ENCODE results near the gene SMIM14.
"Not testable (repeated sequence)": the region's sequence is repeated elsewhere in the genome, so short reads cannot be mapped to it uniquely, and the experiment has no call there.

The SMIM14 gene

DNA sequence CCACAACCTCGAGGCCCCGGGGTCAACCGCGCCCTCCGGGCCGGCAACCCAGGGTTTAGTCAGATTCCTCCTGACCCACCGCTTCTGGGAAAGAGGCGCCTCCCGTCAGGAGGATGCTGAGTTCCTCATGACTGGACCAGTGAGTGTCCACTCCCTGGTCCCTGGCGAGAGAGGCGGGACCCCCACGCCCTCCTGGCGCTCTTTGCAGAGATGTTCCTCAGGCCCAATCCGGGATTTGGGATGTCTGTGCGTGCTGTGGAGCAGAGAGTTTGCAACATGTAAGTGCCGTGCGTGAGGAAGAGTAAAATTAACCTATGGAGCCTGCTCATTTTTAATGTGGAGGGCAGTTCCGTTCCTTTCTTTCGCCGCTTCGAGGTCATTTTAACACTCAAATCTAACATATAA is 110.6 kb downstream of the SMIM14 start:
- no peak for DNase-seq

DNA sequence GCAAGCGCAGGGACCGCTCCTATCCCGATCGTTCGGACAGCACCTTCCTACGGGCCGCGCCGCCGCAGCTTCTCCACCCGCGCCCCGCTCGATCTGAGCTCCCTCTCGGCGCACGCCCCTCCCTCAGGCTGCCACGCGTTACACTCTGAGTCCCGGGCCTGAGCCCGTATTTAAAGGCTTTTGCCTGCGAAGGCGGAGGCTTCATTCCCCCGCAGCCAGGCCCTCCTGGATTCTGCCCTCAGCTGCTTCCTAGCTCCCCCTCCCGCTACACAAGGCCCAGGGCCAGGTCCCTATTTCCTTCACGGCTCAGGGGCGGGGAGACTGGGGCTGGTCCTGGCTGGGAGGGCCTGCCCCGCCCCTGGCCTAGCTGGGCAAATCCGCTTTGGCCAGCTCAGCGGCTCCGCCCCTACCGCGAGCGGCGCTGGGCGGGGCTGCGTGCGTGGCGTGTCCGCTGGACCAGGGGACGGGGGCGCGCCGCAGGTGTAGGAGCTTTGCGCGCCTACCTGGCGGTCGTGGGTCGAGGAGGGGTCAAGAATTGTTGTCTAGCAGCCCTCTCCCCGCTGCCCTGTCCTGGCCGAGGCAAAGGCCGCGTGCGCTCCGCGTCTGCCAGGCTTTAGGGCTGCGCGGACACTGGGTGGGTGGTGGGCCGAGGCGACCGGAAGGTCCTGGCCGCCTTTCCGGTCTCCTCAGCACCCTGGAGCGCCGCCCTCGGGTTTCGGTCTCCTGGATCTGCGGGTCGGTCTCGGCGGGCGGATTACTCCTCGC is 111.2 kb downstream of the SMIM14 start, which contains the start of gene UGDH:
UGDH (minus strand) TSS at position 144 of the 765 bp plus-strand sequence. CDS start 5,927 bp downstream, outside the sequence.
- DNase-seq, result peak; percentile 82

DNA sequence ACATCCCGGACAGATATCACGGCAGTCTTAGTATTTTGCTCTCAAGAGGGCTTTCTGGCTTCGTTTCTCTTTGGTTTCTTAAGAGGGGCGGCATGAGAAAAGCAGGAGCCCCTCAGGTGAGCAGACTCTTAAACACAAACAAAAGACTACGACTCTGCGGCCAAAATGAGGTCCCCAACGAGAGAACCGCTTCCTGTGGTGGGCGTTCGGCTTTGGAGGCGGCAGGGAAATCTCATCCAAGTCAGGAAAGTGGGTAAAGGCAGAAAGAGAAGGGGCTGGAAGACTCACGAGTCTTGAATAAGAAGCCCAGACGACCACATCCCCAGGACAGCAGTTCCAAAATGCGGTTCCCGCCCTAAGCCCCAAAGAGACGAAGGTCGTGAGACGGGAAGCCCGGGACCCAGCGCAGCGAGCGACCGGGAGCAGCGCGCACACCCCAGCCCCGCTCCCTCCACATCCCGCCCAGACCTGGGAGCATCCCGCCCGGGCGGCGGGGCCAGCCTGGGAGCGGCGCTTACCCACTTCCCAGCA is 111.8 kb downstream of the SMIM14 start:
- no peak for DNase-seq

DNA sequence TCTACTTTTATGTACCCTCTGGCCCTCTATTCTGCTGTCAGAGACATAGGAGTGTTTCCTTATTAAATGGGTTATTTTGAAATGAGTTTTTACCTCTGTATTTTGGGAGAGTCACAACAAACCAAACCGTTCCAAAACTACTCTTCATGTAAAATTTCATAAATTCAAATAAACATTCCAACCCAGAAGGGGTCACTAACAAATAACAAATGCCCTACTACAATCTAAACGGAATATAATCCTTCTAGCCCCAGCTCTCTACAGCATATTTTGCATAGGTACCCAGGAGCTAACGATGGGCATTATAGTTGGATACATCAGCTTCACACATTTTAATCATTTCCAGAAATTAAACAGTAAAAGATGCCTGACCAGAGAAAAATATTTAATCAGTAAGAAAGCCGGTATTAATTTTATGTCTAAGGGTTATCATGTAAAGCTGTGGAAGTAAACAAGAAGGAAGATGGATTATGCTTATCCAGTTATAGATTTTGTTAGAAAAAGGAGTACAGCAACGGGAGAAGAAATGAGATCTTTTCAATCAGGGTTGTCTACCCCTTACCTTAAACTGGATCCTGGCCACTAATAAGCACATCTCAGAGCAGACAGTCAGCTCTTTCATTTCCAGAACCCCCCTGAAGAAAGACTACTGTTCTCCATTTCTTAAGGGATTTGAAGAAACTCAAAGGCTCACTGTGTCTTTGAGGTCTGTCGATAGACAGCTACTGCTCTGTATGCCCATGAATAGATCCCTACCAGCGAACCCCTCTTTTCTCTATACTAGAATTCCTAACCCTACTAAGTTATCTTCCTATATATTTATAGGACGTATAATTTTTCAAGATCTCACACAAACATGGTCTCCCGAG is 112.6 kb downstream of the SMIM14 start:
- DNase-seq, result no peak

DNA sequence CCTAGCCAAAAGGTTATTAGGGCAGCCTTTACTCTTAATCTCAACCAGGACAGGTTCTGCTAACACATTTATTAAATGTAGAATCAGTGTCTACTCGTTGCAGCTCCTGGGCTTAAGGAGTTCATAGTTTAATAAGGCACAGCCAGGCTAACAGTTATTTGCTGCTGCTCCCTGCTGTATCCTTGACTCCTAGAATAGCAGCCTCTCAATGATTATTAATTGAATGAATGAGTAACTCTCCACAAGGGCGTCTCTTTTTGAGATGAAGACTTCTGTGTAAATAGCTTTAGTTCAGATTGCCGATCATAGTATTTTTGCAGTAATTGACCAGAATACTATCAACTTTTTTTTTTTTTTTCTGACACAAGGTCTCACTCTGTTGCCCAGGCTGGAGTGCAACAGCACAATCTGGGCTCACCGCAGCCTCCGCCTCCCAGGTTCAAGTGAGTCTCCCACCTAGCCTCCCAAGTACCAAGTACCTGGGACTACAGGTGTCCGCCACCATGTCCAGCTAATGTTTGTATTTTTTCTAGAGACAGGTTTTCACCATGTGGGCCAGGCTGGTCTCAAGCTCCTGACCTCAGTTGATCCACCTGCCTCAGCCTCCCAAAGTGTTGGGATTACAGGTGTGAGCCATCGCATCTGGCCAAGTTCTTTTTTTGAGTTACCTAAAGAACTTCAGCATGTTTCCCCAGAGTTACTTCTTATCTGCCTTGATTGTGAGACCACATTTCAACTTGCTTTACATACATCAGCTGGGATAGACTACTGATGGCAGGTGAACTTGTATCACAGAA is 114.3 kb downstream of the SMIM14 start:
- no peak for DNase-seq

DNA sequence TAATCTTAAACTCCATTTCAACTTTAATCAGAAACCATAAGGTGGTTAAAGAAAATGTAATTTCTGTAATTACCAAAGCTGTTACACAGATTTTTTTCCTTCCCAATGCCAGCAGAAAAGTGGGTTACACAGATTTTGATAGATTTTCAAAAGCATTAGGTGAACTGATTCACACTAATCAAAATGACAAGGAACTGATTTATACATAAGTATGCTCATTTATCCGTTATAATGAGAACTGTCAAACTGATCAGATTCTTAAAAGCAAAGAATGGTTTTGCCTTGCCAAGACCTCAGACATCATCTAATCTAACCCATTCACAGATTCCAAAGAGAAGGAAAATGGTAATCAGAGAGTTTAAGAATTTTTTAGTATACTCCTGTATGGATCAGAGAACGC is 116.6 kb downstream of the SMIM14 start:
- DNase-seq, result no peak

DNA sequence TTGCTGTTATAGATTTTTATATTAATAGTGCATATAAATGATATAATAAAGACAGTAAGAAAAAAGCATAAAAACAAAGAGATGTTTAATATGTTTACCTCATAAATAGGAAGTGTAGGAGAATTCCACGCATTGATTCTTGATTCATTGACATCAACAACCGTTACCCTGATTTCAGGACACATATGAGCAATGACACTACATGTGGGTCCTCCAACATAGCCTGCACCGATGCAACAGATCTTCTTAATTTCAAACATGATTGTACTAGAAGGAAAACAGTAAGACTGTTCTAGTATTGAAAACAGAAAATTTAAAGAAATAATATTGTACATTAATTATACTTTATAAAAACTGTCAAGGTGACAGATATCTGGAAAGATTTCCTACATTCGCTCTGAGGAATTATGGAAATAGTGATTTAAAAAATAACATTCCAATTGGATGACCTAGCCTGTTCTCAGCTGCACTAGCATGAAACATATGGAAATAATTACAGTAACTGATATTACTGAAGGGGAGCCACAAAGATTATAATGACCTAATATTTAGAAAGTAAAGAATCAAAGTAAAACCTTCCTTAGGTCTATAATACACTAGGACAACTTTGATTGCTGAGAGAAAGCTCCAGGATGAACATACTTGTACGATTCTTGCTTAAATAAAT is 117.3 kb downstream of the SMIM14 start:
- no peak for DNase-seq

DNA sequence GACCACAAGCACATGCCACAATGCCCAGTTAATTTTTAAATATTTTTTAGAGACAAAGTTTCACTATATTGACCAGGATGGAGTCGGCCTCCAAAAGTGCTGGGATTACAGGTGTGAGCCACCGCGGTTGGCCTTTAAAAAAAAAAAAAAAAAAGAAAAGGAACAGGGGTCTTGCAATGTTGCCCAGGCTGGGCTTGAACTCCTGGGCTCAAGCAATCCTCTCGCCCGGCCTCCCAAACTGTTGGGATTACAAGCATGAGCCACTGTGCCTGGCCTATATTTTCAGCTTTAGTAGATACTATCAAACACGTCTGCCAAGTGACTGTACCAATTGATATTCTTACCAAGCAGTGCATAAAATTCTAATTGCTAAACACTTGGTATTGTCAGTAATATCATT is 120.2 kb downstream of the SMIM14 start:
- DNase-seq, result no peak

DNA sequence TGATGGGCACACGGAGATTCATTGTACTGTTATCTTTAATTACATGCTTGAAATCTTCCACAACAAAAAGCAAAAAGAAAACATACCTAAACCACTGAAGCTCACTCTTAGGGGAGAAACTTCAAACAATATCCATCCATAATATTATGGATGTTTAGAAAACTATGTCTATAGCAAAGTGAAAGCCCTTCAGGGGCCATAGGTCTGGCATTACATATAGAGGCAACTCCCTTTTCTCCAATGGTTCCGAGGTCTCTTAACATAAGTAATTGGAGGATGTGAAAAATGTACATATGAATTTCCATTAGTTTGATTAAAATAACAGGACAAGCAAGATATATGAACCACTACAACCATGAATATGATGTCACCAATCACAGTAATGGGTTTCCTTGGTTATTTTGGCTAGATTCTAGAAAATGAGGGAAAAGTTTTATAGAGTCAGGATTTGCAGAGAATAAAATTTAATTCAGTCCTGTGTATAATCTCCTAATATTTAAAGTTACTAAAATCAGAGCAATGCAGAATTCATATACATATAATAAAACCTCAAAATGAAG is 122.2 kb downstream of the SMIM14 start:
- no peak for DNase-seq

DNA sequence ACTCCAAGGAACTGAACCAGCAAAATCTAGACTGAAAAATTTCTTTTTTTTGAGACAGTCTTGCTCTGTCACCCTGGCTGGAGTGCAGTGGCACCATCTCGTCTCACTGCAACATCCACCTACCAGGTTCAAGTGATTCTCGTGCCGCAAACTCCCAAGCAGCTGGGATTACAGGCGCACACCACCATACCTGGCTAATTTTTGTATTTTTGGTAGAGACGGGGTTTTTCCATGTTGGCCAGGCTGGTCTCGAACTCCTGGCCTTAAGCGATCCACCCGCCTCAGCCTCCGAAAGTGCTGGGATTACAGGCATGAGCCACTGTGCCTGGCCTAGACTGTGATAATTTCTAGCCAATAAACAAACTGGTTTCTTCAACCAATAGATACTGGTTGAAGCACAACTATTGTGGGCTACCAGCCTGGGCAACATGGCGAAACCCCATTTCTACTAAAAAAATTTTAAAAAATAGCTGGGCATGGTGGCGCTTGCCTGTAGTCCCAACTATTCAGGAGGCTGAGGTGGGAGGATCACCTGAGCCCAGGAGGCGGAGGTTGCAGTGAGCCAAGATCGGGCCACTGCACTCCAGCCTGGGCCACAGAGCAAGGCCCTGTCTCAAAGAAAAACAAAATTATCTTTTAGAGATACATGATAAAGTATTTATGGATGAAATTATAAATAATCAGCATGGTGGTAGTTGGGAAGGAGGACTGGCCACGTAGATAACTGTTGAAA is 122.8 kb downstream of the SMIM14 start:
- not testable (repeated sequence) for DNase-seq

DNA sequence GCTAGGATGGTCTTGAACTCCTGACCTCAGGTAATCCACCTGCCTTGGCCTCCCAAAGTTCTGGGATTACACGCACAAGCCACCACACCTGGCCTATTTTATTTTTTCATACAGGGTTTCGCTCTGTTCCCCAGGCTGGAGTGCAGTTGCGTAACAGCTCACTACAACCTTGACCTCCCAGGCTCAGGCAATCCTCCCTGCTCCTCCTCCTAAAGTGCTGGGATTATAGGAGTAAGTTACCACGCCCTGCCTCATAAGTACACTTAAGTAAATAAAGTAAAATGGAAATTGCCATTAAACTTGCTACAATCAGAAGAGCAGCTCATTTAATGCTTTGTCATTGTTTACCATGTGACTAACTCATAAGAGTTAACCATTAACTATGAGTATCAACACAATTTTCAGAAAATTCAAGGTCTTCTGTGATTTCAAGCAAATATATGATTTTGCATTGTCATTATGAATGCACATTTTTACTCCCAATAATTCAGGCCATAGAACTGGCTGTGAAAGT is 123.7 kb downstream of the SMIM14 start:
- DNase-seq, result no peak

DNA sequence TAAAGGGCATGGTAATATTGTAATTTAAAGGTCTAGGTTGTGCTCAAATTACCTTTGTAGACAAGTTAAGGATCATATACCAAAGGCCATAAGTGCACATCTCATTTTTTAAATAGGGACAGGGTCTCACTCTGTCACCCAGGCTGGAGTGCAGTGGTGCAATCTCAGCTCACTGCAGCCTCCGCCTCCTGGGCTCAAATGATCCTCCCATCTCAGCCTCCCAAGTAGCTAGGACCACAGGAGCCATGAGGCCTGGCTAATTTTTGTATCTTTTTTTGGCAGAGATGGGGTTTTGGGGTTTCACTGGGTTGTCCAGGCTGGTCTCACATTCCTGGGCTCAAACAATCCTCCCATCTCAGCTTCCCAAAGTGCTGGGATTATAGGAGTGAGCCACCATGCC is 124.4 kb downstream of the SMIM14 start:
- not testable (repeated sequence) for DNase-seq

DNA sequence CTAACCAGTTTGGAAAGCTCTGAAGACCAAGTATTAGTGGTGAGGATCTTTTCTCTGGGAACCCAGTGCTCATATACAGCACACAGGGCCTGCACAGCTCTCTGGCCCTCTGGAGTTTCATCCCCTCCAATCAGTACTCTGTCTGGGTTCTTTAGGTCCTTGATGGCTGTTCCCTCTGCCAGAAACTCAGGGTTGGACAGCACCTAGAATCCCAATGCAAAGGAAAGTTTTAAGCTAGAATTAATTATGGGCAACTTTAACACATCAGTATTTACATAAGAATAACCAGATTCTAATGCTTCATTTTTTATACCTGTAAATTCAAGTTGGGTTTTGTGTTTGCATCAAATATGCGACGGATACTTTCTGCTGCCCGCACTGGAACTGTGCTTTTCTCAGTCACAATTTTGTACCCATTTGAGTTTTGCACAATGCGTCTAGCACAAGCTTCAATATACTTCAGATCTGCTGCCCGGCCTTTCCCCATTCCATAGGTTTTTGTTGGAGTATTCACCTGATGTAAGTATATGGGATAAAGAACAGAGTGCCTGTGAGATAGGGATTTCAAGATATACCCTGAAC is 128.2 kb downstream of the SMIM14 start:
- no peak for DNase-seq

DNA sequence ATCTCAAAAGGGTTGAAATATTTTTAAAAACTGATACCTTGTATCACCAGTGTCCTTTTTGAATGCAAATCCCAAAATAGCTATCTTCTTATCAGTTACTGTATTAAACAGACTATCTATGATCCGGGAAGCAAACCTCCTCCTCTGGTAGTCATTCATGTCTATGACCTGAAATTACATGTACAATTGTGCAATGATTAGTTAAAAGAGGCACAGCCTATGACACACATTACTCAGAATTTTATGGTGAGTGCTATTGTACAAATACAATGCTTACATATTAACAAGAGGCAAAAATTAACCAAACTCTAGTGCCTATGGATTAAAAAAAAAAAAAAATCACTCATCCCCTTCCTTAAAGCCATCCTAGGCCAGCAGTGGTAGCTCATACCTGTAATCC is 133.1 kb downstream of the SMIM14 start:
- DNase-seq, result no peak

DNA sequence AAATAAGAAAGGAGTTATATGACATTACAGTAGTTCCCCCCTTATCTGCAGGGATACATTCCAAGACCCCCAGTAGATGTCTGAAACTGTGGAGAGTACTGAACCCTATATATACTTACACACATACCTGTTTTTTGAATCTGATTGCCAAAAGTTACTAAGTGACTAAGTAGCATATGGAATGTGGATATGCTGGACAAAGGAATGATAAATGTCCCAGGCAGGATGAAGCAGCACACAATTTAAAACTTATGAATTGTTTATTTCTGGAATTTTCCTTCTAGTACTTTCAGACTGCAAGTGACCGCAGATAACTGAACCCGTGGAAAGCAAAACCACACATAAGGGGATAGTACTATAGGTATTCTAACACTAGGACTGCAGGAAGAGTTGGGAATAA is 134.1 kb downstream of the SMIM14 start:
- DNase-seq, result no peak

DNA sequence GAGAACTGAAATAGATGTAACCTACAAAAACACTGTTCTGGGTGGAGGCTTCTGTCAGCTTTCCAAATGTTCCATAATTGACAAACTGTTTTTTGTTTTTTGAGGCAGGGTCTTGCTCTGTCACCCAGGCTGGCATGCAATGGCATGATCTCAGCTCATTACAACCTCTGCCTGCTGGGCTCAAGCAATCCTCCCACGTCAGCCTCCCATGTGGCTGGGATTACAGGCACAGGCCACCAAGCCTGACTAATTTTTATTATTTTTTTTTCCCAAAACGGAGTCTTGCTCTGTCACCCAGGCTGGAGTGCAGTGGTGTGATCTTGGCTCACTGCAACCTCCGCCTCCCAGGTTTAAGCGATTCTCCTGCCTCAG is 136.0 kb downstream of the SMIM14 start:
- not testable (repeated sequence) for DNase-seq

DNA sequence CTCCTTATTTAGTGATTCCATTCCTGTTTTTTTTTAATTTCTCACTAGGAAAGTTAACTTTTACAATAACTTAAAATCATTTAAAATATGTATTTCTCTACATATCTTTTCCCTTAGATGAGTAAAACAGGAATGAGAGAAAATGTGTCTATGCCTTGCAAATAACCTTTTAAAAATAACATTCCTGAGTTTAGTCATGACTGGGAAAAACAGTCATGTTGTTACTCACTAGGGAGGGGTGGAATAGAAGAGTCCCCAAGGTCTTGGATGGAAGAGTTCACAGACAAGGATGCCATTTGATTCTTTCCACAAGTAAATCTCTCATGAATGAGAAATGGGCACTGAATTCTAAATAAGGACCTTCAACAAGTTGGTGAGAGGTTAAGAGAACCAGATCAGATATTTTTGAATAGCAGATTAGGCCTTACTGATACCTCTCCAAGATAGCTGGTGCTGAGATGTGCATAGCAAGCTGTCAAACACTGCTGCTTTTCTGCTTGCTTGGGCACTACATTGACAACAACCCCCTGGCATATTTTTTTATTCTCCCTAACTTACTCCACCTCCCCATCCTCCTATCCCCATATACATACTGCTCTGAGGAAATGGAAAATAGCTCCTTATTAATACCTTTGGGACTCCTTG is 136.5 kb downstream of the SMIM14 start:
- no peak for DNase-seq

DNA sequence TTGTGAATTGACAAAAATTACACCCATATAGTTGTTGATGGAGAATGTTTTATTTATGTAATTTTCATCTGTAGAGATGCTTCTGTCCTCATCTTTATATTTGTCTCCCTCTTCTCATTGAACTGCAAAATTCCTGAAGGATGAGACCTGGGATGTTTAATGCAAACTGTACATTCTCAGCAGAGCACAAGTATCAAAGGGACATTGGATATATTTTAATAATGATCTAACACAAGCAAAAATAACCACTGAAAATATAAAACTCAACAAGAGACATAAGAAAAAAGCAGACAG is 140.0 kb downstream of the SMIM14 start:
- no peak for DNase-seq

DNA sequence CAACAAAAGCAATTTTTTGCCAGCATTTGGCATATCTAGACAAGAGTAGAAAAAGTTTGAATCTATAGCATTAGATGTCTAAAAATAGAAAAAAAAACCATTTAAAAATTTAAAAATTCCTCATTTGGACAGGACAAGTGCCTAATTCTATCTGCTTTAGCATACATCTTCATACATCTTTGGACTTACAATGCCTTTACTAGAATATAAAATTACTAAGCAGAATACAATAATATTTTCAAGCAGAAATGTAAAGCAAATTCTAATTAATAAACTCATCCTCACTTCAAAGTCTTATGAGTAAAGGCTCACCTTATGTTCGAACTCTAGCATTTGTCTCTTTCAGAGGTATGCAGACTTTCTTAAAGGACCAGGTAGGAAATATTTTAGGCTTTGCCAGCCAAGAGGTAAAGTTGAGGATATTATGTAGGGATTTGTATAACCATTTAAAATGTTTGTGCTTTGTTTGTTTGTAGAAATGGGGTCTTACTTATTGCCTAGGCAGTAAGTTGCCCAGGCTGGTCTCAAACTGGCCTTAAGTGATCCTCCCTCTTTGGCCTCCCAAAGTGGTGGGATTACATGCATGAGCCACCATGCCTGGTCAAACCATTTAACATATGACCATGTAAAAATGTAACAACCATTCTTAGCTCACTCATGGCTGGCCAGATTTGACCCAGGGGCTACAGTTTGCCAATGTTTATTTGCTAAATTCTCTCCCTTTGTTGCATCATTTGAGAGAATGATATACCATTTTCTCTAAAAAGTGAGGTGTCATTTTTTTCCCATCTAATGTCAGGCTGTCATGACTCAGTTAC is 140.5 kb downstream of the SMIM14 start:
- DNase-seq, result no peak

All from activated CD4-positive, alpha-beta T cell treated with anti-CD3 and anti-CD28 coated beads for 1 hour (primary cell).